BJ (cell line): ENCODE data around the gene MYRFL. TPM values are rescaled to one million over a fixed set of nuclear protein-coding genes. Genes with fewer than 3 reads are reported as not detected.
A peak's percentile ranks its signal among the peaks of the same experiment; 100 is the strongest.

ENCODE experiments used
- CTCF ChIA-PET: fragments of 350-600 bp; formaldehyde crosslinking; extraction: SDS; loops from one replicate; lab custom pipeline; 2021; ENCODE audit warnings: antibody characterized with exemption, inconsistent platforms; lab: Yijun Ruan, JAX
- POLR2A ChIA-PET: fragments of 300-600 bp; sonication (Branson Sonifier 250); formaldehyde crosslinking; extraction: SDS; loops from one replicate; lab custom pipeline; 2021; ENCODE audit warnings: antibody characterized with exemption; lab: Charles Lee
- DNase-seq: peaks from one replicate; pipeline ENCODE4 v3.0.0-alpha.2; 2011; ENCODE audit warnings: low read depth
- H3K27me3 ChIP-seq: 2 replicates; pipeline ENCODE4 v1.6.0; 2011; ENCODE audit warnings: low read length; ENCODE audit not compliant: control insufficient read depth, insufficient read depth
- H3K36me3 ChIP-seq: 2 replicates; pipeline ENCODE4 v1.5.1; 2011; ENCODE audit warnings: low read length; ENCODE audit not compliant: control insufficient read depth, insufficient read depth
- H3K4me3 ChIP-seq: 2 replicates; pipeline ENCODE4 v1.5.1; 2011; ENCODE audit warnings: low read depth, mild to moderate bottlenecking, control low read depth, low read length
- CTCF ChIP-seq: IDR thresholded peaks from 2 replicates; pipeline ENCODE4 v1.5.1; 2011; ENCODE audit warnings: low read depth, mild to moderate bottlenecking, control low read depth, inconsistent platforms, low read length, moderate library complexity; ENCODE audit not compliant: insufficient read depth
- polyA plus RNA-seq: library from polyadenylated mRNA; depleted of rRNA; stranded (reverse); fragments of >200 nt; gene quantifications from 2 replicates; pipeline ENCODE4 v1.2.3, GENCODE V29; 2011

Gene MYRFL
- polyA plus RNA-seq, 1 experiment: not detected

- DNase-seq: no peak
- TF ChIP-seq CTCF: no peak
- POLR2A ChIA-PET: no interaction called here
- Histone ChIP-seq H3K4me3 (no peak overlapping the region), H3K27me3 (no peaks in the 10 kb centered on the region), H3K36me3 (no peaks in the 10 kb centered on the region)
- CTCF ChIA-PET: no interaction called here
Observed at GRCh38 chr12:69961246-69961645, 136.2 kb downstream of the MYRFL start.

DNA sequence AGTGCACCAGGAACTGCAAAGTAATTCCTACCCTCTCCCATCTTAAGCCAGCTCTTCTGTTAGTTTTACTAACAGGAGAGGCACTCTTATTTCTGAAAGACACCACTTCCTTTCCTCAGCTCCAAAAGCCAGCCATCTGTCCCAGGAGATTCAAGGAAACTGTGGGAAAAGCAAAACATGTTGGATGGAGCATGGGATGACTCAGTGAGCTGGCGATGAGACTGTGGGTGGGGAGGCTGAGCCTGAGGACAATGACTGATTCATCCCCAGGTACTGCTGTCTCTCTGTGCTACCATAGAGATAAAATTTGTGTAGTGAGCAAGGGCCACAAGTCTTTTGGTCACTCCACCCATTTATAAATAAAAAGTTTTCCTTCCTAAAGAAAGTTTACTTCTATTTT is 141.4 kb downstream of the MYRFL start:
- POLR2A ChIA-PET: no interaction called here
- peak; percentile 58 for DNase-seq
- Histone ChIP-seq H3K27me3 (no peaks in the 10 kb centered on the region), H3K36me3 (no peaks in the 10 kb centered on the region), H3K4me3 (no peak overlapping the region)
- TF ChIP-seq CTCF: no peak
- CTCF ChIA-PET: interaction anchor here (0.6 to 1.6 kb wide), 5 partner anchors 9 to 88 kb away, joined by 3 to 4 read pairs (median 3); no protein-coding TSS in a partner anchor

- CTCF ChIA-PET: interaction anchor here (0.6 to 1.6 kb wide), 4 partner anchors 10 to 89 kb away, joined by 3 to 4 read pairs (median 3); no protein-coding TSS in a partner anchor
- TF ChIP-seq CTCF: no peak
- Histone ChIP-seq H3K36me3 (no peaks in the 10 kb centered on the region), H3K4me3 (no peak overlapping the region), H3K27me3 (no peaks in the 10 kb centered on the region)
- POLR2A ChIA-PET: no interaction called here
- DNase-seq: no peak
Observed at GRCh38 chr12:69966839-69967238, 141.8 kb downstream of the MYRFL start.

GRCh38 chr12:69969011-69969410 is 144.0 kb downstream of the MYRFL start:
- CTCF ChIA-PET: no interaction called here
- Histone ChIP-seq H3K36me3 (no peaks in the 10 kb centered on the region), H3K27me3 (no peaks in the 10 kb centered on the region), H3K4me3 (no peak overlapping the region)
- POLR2A ChIA-PET: no interaction called here
- DNase-seq: no peak
- TF ChIP-seq CTCF: no peak

GRCh38 chr12:69972136-69972535 is 147.1 kb downstream of the MYRFL start:
- Histone ChIP-seq H3K27me3 (no peaks in the 10 kb centered on the region), H3K36me3 (no peaks in the 10 kb centered on the region), H3K4me3 (no peak overlapping the region)
- CTCF ChIA-PET: no interaction called here
- DNase-seq: no peak
- no peak for TF ChIP-seq CTCF
- POLR2A ChIA-PET: no interaction called here
